ENCODE measurements around the gene PSME2. TPM values are rescaled to one million over a fixed set of nuclear protein-coding genes. Genes with fewer than 3 reads are reported as not detected.

The PSME2 gene
- polyA plus RNA-seq, 6 donors from 2014 or later: 257 to 514 (median 294) TPM

DNA sequence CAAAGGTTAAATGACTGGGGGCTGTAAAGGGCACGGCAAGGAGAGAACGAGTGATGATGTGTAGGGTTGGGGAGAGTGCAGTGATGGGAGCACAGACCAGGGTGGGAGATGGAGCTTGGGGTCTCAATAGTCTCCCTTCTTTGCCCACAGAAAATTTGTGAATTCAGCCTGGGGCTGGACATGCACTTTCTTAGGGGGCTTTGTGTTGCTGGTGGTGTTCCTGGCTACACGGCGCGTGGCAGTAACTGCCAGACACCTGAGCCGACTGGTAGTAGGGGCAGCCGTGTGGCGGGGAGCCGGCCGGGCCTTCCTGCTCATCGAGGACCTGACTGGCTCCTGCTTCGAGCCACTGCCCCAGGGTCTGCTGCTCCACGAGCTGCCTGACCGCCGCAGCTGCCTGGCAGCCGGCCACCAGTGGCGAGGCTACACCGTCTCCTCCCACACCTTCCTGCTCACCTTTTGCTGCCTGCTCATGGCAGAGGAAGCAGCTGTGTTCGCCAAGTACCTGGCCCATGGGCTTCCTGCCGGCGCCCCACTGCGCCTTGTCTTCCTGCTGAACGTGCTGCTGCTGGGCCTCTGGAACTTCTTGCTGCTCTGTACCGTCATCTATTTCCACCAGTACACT lies 14.2 kb downstream of the PSME2 start:
- peaks cover 0 to 2% of the 10 kb centered on the region in 2 donors for H3K36me3 Mint-ChIP-seq
- peak overlapping the region in 1 of 8 donors; percentile 29 for H3K4me3 Mint-ChIP-seq
- H3K27ac Mint-ChIP-seq: peak overlapping the region in 2 of 6 donors; percentile 53 to 54
- DNase-seq (no peak), ATAC-seq (ENCODE audit: low read depth in 2 of 2) (no peak)
- H3K9me3 Mint-ChIP-seq: no peaks in the 10 kb centered on the region
- peaks cover 32 to 42% (median 37%) of the 10 kb centered on the region in 3 donors for H3K4me1 Mint-ChIP-seq
- no peaks in the 10 kb centered on the region for H3K27me3 Mint-ChIP-seq

DNA sequence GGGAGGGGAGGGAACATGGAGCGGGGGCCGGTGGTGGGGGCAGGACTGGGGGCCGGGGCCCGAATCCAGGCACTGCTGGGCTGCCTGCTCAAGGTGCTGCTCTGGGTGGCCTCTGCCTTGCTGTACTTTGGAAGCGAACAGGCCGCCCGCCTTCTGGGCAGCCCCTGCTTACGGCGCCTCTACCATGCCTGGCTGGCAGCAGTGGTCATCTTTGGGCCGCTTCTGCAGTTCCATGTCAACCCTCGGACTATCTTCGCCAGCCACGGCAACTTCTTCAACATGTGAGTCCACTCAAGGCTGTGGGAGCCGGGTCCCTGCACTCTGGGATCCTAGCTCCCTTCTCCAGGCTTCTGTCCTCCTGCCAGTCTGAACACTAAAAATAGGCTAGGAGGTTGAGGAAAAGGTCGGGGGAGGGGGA lies 14.9 kb downstream of the PSME2 start:
- Mint-ChIP-seq H3K36me3 (no peaks in the 10 kb centered on the region), H3K27ac (no peak overlapping the region), H3K9me3 (no peaks in the 10 kb centered on the region), H3K4me3 (no peak overlapping the region), H3K27me3 (no peaks in the 10 kb centered on the region), H3K4me1 (peaks cover 26 to 36% (median 30%) of the 10 kb centered on the region in 3 donors)
- ATAC-seq (ENCODE audit: low read depth in 2 of 2) (no peak), DNase-seq (no peak)

DNA sequence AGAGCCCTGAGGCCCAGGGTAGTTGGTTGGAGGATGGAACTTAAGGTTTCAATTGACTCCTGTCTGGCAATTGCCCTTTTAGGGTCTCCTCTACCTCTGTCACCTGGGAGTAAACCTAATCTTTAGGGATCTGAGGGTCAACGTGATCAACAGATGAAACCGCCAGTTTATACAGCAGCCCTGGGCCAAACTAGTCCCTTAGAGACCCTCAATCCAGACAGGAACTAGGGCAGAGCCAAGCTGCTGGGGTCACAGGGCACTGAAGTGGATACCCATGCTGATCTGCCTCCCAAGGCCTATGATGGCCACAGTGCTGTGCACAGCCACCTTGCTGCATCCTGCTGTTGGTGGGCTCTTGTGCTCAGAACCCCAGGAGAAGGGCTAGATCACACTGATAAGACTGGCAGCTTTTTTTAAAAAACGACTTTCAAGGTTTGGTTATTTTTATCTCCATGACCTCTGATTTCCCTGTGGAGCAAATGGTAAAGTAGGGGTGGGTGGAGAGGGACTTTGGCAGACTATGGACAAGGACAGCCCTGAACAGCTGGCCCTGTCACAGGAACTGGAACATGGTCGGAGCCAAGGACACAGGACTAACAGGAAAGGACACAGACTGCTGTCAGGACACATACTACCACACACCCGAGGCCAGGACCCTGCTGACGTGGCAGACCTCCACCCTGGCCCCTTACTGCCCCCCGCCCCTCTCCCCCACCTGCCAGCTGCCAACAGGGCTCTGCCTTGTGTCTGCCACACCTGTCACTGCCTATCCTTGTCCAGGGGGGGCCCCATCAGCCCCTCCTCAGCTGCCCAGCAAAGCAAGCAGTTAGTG lies 15.5 kb downstream of the PSME2 start:
- peak overlapping the region in 1 of 8 donors; percentile 15 for H3K4me3 Mint-ChIP-seq
- DNase-seq (no peak), ATAC-seq (ENCODE audit: low read depth in 2 of 2) (no peak)
- H3K36me3 Mint-ChIP-seq: no peaks in the 10 kb centered on the region
- H3K27ac Mint-ChIP-seq: peak overlapping the region in 1 of 6 donors; percentile 54
- H3K4me1 Mint-ChIP-seq: peaks cover 24 to 36% (median 29%) of the 10 kb centered on the region in 3 donors
- H3K9me3 Mint-ChIP-seq: no peaks in the 10 kb centered on the region
- H3K27me3 Mint-ChIP-seq: no peaks in the 10 kb centered on the region

DNA sequence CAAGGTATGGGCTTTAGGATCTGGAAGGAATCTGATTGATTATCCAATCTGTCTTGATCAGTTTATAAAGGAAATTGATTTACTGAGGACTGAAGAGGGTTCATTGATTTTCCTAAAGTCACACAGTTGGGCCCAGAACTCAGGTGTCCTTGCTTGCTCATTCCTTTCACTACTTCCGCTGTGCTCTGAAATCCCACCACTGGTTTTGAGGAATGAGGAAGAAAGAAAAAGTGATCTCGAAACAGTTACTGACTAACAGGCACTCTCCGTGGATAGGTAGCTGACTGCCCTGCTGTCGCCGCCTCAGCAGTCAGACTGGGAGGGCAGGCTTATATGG lies 16.1 kb downstream of the PSME2 start, which contains the start of gene FITM1:
TSS of gene FITM1 (plus strand) at position 280 of the 337 bp plus-strand sequence. CDS start 905 bp downstream, outside the sequence.
- no peaks in the 10 kb centered on the region for H3K9me3 Mint-ChIP-seq
- peaks cover 20 to 34% (median 26%) of the 10 kb centered on the region in 3 donors for H3K4me1 Mint-ChIP-seq
- H3K27me3 Mint-ChIP-seq: no peaks in the 10 kb centered on the region
- DNase-seq (no peak), ATAC-seq (ENCODE audit: low read depth in 2 of 2) (no peak)
- peak within 1 kb of the TSS in 1 of 6 donors; percentile 78 for H3K27ac Mint-ChIP-seq
- peak within 1 kb of the TSS in 1 of 8 donors; percentile 15 for H3K4me3 Mint-ChIP-seq
- no peaks in the 10 kb centered on the region for H3K36me3 Mint-ChIP-seq

DNA sequence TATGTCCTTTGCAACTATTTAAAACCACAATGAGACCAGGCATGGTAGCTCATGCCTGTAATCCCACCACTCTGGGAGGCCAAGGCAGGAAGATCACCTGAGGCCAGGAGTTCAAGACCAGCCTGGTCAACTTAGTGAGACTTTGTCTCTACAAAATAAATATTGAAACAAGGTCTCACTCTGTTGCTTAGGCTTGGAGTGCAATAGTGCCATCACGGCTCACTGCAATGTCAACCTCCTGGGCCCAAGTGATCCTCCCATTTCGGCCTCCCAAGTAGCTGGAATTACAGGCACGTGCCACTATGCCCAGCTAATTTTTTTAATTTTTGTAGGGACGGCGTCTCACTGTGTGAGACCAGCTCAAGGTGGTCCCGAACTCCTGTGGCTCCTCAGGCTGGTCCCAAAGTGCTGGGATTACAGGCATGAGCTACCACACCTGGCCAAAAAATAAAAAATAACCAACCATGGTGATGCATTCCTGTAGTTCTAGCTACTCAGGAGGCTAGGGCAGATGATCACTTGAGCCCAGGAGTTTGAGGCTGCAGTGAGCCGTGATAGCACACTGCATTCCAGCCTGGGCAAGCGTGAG lies 16.9 kb downstream of the PSME2 start:
- Mint-ChIP-seq H3K27me3 (no peaks in the 10 kb centered on the region), H3K27ac (no peak overlapping the region), H3K9me3 (no peaks in the 10 kb centered on the region), H3K4me1 (peaks cover 15 to 35% (median 22%) of the 10 kb centered on the region in 3 donors), H3K4me3 (no peak overlapping the region), H3K36me3 (no peaks in the 10 kb centered on the region)
- no peak for DNase-seq
- ATAC-seq (ENCODE audit: low read depth in 2 of 2): no peak

DNA sequence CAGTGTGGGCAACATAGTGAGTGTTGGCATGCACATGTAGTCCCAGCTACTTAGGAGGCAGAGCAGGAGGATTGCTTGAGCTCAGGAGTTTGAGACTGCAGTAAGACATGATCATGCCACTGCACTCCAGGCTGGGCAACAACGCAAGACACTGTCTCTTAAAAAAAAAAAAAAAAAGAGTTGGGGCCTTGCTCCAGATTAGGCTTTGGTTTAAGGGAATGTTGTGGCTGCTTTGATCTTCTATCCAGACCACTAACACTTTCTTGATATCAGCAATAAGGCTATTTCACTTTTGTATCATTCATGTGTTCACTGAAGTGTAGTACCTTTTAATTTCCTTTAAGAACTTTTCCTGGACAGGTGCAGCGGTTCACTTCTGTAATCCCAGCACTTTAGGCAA lies 18.7 kb downstream of the PSME2 start:
- Mint-ChIP-seq H3K36me3 (peaks cover 3 to 4% of the 10 kb centered on the region in 2 donors), H3K4me3 (peak overlapping the region in 2 of 8 donors; percentile 8 to 36), H3K4me1 (peaks cover 31 to 49% (median 34%) of the 10 kb centered on the region in 3 donors), H3K27ac (peak overlapping the region in 3 of 6 donors; percentile 52 to 66 (median 57)), H3K9me3 (no peaks in the 10 kb centered on the region), H3K27me3 (no peaks in the 10 kb centered on the region)
- DNase-seq (no peak), ATAC-seq (ENCODE audit: low read depth in 2 of 2) (no peak)

DNA sequence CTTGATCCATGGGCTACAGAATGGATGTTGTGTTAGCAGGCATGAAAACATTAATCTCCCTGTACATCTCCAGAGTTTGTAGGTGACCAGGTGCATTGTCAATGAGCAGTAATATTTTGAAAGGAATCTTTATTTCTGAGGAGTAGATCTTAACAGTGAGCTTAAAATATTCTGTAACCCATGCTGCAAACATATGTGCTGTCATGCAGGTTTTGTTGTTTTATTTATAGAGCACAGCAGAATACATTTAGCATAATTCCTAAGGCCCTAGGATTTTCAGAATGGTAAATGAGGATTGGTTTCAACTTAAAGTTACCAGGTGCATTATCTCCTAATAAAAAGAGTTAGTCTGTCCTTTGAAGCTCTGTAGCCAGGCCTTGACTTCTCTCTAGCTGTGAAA lies 19.5 kb downstream of the PSME2 start:
- H3K9me3 Mint-ChIP-seq: no peaks in the 10 kb centered on the region
- ATAC-seq (ENCODE audit: low read depth in 2 of 2) (no peak), DNase-seq (no peak)
- peaks cover 4 to 6% of the 10 kb centered on the region in 2 donors for H3K36me3 Mint-ChIP-seq
- H3K27ac Mint-ChIP-seq: no peak overlapping the region
- peaks cover 30 to 51% (median 31%) of the 10 kb centered on the region in 3 donors for H3K4me1 Mint-ChIP-seq
- H3K4me3 Mint-ChIP-seq: no peak overlapping the region
- no peaks in the 10 kb centered on the region for H3K27me3 Mint-ChIP-seq

DNA sequence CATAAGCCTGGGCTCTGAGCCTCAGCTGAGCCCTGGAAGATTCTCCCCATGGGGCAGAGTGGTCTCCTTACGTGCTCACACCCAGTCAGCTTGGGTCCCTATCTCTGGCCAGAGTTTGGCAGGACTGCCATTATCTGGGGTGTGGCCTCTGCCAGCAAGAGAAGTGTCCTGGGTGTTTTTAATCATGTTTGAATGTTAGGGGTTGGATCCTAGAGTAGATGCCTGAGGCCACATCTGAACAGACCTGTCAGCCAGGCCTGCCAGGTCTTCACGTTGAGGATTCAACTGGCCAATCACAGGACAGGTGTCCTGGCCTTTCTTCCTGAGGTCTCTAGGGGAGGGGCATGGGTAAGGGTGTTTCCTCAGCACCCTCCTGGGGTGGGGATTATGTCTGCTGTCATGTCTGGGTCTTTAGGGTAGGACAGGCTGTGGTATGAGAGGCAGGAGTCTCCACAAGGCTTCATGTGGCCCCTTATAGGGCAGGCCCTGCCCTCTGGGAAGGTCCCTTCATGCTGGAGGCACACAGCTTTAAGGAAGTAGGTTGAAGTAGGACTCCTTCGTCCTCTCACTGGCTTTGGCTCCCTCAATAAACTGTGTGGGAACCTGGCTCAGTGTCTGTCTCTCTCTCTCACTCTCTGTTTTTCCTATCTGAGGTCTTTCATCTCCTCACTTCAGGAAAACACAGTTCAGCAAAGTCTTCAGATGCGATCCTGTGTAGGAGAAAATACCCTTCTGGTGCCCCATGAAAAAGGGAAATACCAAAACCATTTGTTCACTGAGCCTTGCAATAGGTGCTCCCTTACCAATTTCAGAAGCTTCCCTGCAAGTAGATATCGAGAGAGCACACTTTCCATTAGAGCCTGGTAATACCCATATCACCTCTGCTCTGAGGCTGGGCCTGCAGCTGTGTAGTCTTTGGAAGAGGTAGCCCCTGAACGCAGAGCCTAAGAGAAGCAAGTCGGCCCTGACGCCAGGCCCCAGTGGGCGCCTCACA lies 22.7 kb downstream of the PSME2 start:
- ATAC-seq (ENCODE audit: low read depth in 2 of 2) (peak; percentile 92 to 93), DNase-seq (peak; percentile 20)
- Mint-ChIP-seq H3K27ac (peak overlapping the region; percentile 88 to 97 (median 94)), H3K4me1 (peaks cover 29 to 45% (median 30%) of the 10 kb centered on the region in 3 donors), H3K4me3 (peak overlapping the region in 5 of 8 donors; percentile 15 to 82 (median 49)), H3K9me3 (no peaks in the 10 kb centered on the region), H3K27me3 (no peaks in the 10 kb centered on the region), H3K36me3 (peaks cover 11 to 12% of the 10 kb centered on the region in 2 donors)

DNA sequence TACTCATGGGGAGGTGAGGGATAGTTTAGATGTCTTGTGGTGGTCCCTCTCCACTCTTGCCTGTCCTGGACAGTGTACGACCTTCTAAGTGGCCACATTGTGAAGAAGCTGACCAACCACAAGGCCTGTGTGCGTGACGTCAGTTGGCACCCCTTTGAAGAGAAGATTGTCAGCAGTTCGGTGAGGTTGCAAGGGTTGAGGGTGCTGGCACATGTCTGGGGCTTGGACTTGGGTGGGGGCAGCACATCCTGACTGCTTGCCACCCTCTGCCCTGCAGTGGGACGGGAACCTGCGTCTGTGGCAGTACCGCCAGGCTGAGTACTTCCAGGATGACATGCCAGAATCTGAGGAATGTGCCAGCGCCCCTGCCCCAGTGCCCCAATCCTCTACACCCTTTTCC lies 23.5 kb downstream of the PSME2 start:
- DNase-seq (no peak), ATAC-seq (ENCODE audit: low read depth in 2 of 2) (no peak)
- Mint-ChIP-seq H3K27ac (peak overlapping the region; percentile 37 to 97 (median 88)), H3K27me3 (no peaks in the 10 kb centered on the region), H3K36me3 (peaks cover 17% of the 10 kb centered on the region in 2 donors), H3K9me3 (no peaks in the 10 kb centered on the region), H3K4me1 (peaks cover 27 to 47% (median 30%) of the 10 kb centered on the region in 3 donors), H3K4me3 (peak overlapping the region in 1 of 8 donors; percentile 37)

DNA sequence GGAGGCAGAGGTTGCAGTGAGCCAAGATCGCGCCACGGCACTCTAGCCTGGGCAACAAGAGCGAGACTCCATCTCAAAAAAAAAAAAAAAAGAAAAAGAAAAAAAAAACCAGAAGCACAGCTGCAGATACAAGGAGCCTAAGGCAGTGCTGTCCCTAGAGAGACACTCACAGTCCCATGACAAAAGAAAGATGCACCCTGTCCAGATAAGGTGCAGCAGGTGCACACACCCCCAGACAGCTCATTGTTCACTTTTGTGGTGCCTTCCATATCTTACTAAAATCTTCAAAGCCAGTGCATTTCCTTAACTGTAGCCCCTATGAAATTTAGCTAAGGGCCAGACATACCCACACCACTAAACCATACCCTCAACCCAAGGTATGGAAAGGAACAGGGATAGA lies 24.0 kb downstream of the PSME2 start:
- ATAC-seq (ENCODE audit: low read depth in 2 of 2): no peak
- Mint-ChIP-seq H3K27ac (peak overlapping the region in 4 of 6 donors; percentile 66 to 93 (median 88)), H3K9me3 (no peaks in the 10 kb centered on the region), H3K4me3 (peak overlapping the region in 2 of 8 donors; percentile 1 to 52), H3K4me1 (peaks cover 26 to 42% (median 26%) of the 10 kb centered on the region in 3 donors), H3K36me3 (peaks cover 17% of the 10 kb centered on the region in 2 donors), H3K27me3 (no peaks in the 10 kb centered on the region)
- DNase-seq: no peak

DNA sequence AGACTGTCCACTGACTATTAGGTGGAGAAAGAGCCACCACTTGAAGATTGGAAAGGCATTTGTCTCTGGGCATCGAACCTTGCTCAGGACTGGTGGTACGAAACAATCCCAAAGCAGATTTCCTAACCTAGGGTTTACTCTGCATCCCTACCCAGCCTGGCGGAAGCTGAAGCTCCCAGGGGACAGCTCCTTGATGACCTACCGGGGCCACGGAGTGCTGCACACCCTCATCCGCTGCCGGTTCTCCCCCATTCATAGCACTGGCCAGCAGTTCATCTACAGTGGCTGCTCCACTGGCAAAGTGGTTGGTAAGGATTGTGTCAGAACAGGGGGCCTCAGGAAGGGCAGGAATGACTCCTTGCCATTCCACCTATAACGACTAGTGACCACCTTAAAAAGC lies 25.2 kb downstream of the PSME2 start:
- Mint-ChIP-seq H3K27ac (peak overlapping the region in 3 of 6 donors; percentile 5 to 42 (median 9)), H3K4me3 (no peak overlapping the region), H3K27me3 (no peaks in the 10 kb centered on the region), H3K36me3 (peaks cover 17 to 21% of the 10 kb centered on the region in 2 donors), H3K9me3 (no peaks in the 10 kb centered on the region), H3K4me1 (peaks cover 32 to 48% (median 37%) of the 10 kb centered on the region in 3 donors)
- DNase-seq (no peak), ATAC-seq (ENCODE audit: low read depth in 2 of 2) (no peak)

DNA sequence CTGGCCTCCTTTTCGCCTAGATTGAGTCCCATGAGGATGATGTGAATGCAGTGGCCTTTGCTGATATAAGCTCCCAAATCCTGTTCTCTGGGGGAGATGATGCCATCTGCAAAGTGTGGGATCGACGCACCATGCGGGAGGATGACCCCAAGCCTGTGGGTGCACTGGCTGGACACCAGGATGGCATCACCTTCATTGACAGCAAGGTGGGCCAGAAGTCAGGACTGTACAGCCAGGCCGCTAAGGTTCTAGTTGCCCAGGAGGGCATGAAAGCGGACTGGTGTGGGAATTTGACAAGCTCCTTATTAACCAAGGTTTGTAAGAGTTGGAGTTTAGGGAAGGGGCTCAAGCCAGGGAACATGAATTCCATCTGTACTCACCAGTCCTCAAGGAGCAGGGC lies 26.7 kb downstream of the PSME2 start:
- H3K27ac Mint-ChIP-seq: peak overlapping the region in 1 of 6 donors; percentile 89
- no peak overlapping the region for H3K4me3 Mint-ChIP-seq
- peaks cover 17 to 21% of the 10 kb centered on the region in 2 donors for H3K36me3 Mint-ChIP-seq

More for the DNA sequence above, 26.7 kb downstream of the PSME2 start:
- DNase-seq (no peak), ATAC-seq (ENCODE audit: low read depth in 2 of 2) (no peak)
- H3K9me3 Mint-ChIP-seq: no peaks in the 10 kb centered on the region
- no peaks in the 10 kb centered on the region for H3K27me3 Mint-ChIP-seq
- peaks cover 44 to 56% (median 52%) of the 10 kb centered on the region in 3 donors for H3K4me1 Mint-ChIP-seq

All from naive B cell (primary cell).